OCI-M2 (cell line): ENCODE results near the gene SLAIN2.
A peak's percentile ranks its signal among the peaks of the same experiment; 100 is the strongest.
"Not testable (repeated sequence)": the region's sequence is repeated elsewhere in the genome, so short reads cannot be mapped to it uniquely, and the experiment has no call there.

Experiments used
- DNase-seq: peaks from one replicate; lab custom pipeline; 2025; ENCODE audit not compliant: unreplicated experiment; lab: John Stamatoyannopoulos, UW

Gene SLAIN2

GRCh38 chr4:48340965-48341775 is at the start of gene SLAIN2:
Gene SLAIN2 (plus strand): TSS chr4:48341529. CDS start chr4:48341740, 211 bp downstream.
- peak; percentile 76 for DNase-seq

- not testable (repeated sequence) for DNase-seq
Measured at GRCh38 chr4:48292218-48292790, 49.0 kb upstream of the SLAIN2 start.

GRCh38 chr4:48295116-48295515 is 46.2 kb upstream of the SLAIN2 start:
- DNase-seq = no peak

GRCh38 chr4:48296365-48296764 is 45.0 kb upstream of the SLAIN2 start:
- DNase-seq = no peak

GRCh38 chr4:48297256-48297846 is 44.0 kb upstream of the SLAIN2 start:
- no peak for DNase-seq

- no peak for DNase-seq
Measured at GRCh38 chr4:48299560-48299959, 41.8 kb upstream of the SLAIN2 start.

- no peak for DNase-seq
Measured at GRCh38 chr4:48300004-48300403, 41.3 kb upstream of the SLAIN2 start.

GRCh38 chr4:48305508-48305907 is 35.8 kb upstream of the SLAIN2 start:
- DNase-seq = no peak

- DNase-seq = no peak
Measured at GRCh38 chr4:48307528-48307927, 33.8 kb upstream of the SLAIN2 start.

- DNase-seq = no peak
Measured at GRCh38 chr4:48308901-48309300, 32.4 kb upstream of the SLAIN2 start.

GRCh38 chr4:48311896-48312295 is 29.4 kb upstream of the SLAIN2 start:
- DNase-seq = no peak

- not testable (repeated sequence) for DNase-seq
Measured at GRCh38 chr4:48314746-48315145, 26.6 kb upstream of the SLAIN2 start.

GRCh38 chr4:48315728-48316630 is 25.4 kb upstream of the SLAIN2 start:
- peak; percentile 20 for DNase-seq

GRCh38 chr4:48321312-48321711 is 20.0 kb upstream of the SLAIN2 start:
- no peak for DNase-seq

- no peak for DNase-seq
Measured at GRCh38 chr4:48322063-48322462, 19.3 kb upstream of the SLAIN2 start.

GRCh38 chr4:48324281-48324680 is 17.0 kb upstream of the SLAIN2 start:
- no peak for DNase-seq

- no peak for DNase-seq
Measured at GRCh38 chr4:48329193-48329592, 12.1 kb upstream of the SLAIN2 start.

GRCh38 chr4:48329976-48330375 is 11.4 kb upstream of the SLAIN2 start:
- no peak for DNase-seq

- no peak for DNase-seq
Measured at GRCh38 chr4:48331577-48332330, 9.6 kb upstream of the SLAIN2 start.

GRCh38 chr4:48332661-48333060 is 8.7 kb upstream of the SLAIN2 start:
- DNase-seq = no peak
